ENCODE data around the gene WIPF2.

The WIPF2 gene

GRCh38 chr17:40315206-40315605, 96.1 kb downstream of the WIPF2 start:
- DNase-seq (ENCODE audit: low spot score): no peak

GRCh38 chr17:40315678-40316570, 96.8 kb downstream of the WIPF2 start:
- peak; percentile 20 for DNase-seq (ENCODE audit: low spot score)

- DNase-seq (ENCODE audit: low spot score): peak; percentile 81
These were observed 97.7 kb downstream of the WIPF2 start for GRCh38 chr17:40316571-40317344.

- peak; percentile 77 for DNase-seq (ENCODE audit: low spot score)
These were observed 98.3 kb downstream of the WIPF2 start for GRCh38 chr17:40317345-40317873.

- DNase-seq (ENCODE audit: low spot score): peak; percentile 95
These were observed 99.1 kb downstream of the WIPF2 start for GRCh38 chr17:40317880-40318829.

- no peak for DNase-seq (ENCODE audit: low spot score)
These were observed 99.8 kb downstream of the WIPF2 start for GRCh38 chr17:40318830-40319391.

- DNase-seq (ENCODE audit: low spot score): no peak
These were observed 100.8 kb downstream of the WIPF2 start for GRCh38 chr17:40319651-40320540.

- DNase-seq (ENCODE audit: low spot score): no peak
These were observed 101.8 kb downstream of the WIPF2 start for GRCh38 chr17:40320756-40321523.

- no peak for DNase-seq (ENCODE audit: low spot score)
These were observed 102.4 kb downstream of the WIPF2 start for GRCh38 chr17:40321524-40321929.

- no peak for DNase-seq (ENCODE audit: low spot score)
These were observed 102.9 kb downstream of the WIPF2 start for GRCh38 chr17:40321961-40322357.

- peak; percentile 89 for DNase-seq (ENCODE audit: low spot score)
These were observed 103.5 kb downstream of the WIPF2 start for GRCh38 chr17:40322358-40323315.

GRCh38 chr17:40323391-40324381, 104.6 kb downstream of the WIPF2 start:
- DNase-seq (ENCODE audit: low spot score): no peak

GRCh38 chr17:40325156-40326013, 106.3 kb downstream of the WIPF2 start:
- DNase-seq (ENCODE audit: low spot score): no peak

GRCh38 chr17:40326014-40326831, 107.1 kb downstream of the WIPF2 start:
- DNase-seq (ENCODE audit: low spot score): no peak

- DNase-seq (ENCODE audit: low spot score): no peak
These were observed 107.7 kb downstream of the WIPF2 start for GRCh38 chr17:40326832-40327199.
